HFFc6 (cell line): Measurements from ENCODE around the gene SIGLEC6. TPM values are rescaled to one million over a fixed set of nuclear protein-coding genes. Genes with fewer than 3 reads are reported as not detected.
"Not testable (repeated sequence)": the region's sequence is repeated elsewhere in the genome, so short reads cannot be mapped to it uniquely, and the experiment has no call there.

Experiments used
- DNase-seq: peaks from one replicate; pipeline ENCODE4 v3.0.0-alpha.2; 2018
- H3K27ac Mint-ChIP-seq: 2 replicates; pipeline ENCODE4 v1.8.0; 2020; ENCODE audit warnings: mild to moderate bottlenecking, mixed read lengths
- H3K27me3 Mint-ChIP-seq: 2 replicates; pipeline ENCODE4 v1.8.0; 2021; ENCODE audit warnings: mild to moderate bottlenecking, moderate library complexity, mixed read lengths; ENCODE audit not compliant: insufficient read depth
- H3K36me3 Mint-ChIP-seq: 2 replicates; pipeline ENCODE4 v1.8.0; 2021; ENCODE audit warnings: low read depth, mixed read lengths
- H3K4me1 Mint-ChIP-seq: 2 replicates; pipeline ENCODE4 v1.8.0; 2020; ENCODE audit warnings: low read depth, mixed read lengths
- H3K4me3 Mint-ChIP-seq: 2 replicates; pipeline ENCODE4 v1.8.0; 2020; ENCODE audit warnings: mild to moderate bottlenecking, moderate library complexity, mixed read lengths
- H3K9me3 Mint-ChIP-seq: 2 replicates; pipeline ENCODE4 v1.8.0; 2020; ENCODE audit warnings: mild to moderate bottlenecking, mixed read lengths
- CTCF ChIP-seq: fragments of 200-600 bp; sonication (generic); IDR thresholded peaks from 2 replicates; pipeline ENCODE4 v1.5.0; 2021; ENCODE audit warnings: antibody characterized with exemption, mild to moderate bottlenecking
- total RNA-seq, 6 experiments: library from RNA; stranded (reverse); fragmentation: NEBNext Ultra II Directional; extraction: Animal tissue kit (Norgen Biotek cat#: 25700); gene quantifications; 2 replicates in 1 of 6; 3 replicates in 5 of 6; pipeline ENCODE4 v1.2.3, GENCODE V29; 2021

SIGLEC6 gene
- total RNA-seq, 6 experiments from 2014 or later = not detected

DNA sequence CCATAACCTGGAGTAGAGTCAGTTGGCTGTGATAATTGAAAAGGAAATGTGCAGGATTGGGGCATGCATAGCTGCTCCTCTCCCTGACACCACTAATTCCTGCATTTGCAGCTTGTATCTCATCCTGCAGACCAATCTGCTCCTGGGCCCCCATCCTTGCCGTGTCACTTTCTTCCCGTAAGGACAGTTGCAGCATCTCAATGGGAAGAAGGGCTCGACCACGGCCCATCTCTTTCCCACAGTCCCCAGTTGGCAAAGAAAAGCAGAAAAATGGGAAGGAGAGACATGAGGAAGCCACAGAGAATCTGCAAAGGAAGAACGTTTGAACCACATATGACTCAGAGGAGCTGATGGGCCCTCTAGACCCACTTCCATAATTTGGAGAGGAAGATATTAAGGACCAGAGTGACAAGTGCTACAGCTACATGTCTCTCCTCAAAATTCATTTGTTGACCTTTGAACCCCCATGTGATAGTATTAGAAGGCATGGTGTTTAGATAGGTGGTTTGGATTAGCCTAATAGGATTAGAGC is 28.1 kb downstream of the SIGLEC6 start:
- no peak for TF ChIP-seq CTCF
- Mint-ChIP-seq H3K36me3 (no peaks in the 10 kb centered on the region), H3K4me3 (no peak overlapping the region), H3K4me1 (no peaks in the 10 kb centered on the region), H3K27me3 (peaks cover 3% of the 10 kb centered on the region), H3K9me3 (peaks cover 31% of the 10 kb centered on the region), H3K27ac (no peak overlapping the region)
- DNase-seq = no peak

- H3K9me3 Mint-ChIP-seq = peaks cover 24% of the 10 kb centered on the region
- no peaks in the 10 kb centered on the region for H3K36me3 Mint-ChIP-seq
- no peak for TF ChIP-seq CTCF
- no peak for DNase-seq
- peaks cover 3% of the 10 kb centered on the region for H3K27me3 Mint-ChIP-seq
- no peaks in the 10 kb centered on the region for H3K4me1 Mint-ChIP-seq
- no peak within 1 kb of the TSS for H3K27ac Mint-ChIP-seq
- no peak within 1 kb of the TSS for H3K4me3 Mint-ChIP-seq
Measured at GRCh38 chr19:51501594-51502263, 29.7 kb downstream of the SIGLEC6 start, which contains the start of gene SIGLEC12. TSS of gene SIGLEC12 (minus strand) at chr19:51501800. CDS start at chr19:51501733, 67 bp downstream.

DNA sequence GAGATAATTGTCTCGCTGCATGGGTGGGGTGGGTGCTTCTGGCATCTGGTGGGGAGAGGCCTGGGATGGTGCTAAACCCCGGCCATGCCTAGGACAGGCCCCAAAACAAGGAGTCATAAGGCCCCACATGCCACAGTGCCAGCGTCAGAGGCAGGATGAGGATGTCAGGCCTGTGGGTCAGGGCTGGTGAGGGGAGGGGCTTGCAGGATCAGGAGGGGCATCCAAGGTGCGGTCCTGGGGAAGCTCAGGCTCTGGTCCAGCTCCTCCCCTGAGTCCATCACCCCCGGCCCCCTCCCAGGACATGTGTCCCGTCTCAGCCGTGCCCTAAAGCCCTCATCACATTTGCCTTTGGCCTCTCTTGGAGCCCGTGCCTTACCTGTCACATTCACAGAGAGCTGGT is 30.5 kb downstream of the SIGLEC6 start:
- DNase-seq, H3K36me3 Mint-ChIP-seq, H3K27ac Mint-ChIP-seq, H3K27me3 Mint-ChIP-seq, H3K4me3 Mint-ChIP-seq, H3K4me1 Mint-ChIP-seq: not testable (repeated sequence)
- H3K9me3 Mint-ChIP-seq = peaks cover 28% of the 10 kb centered on the region

DNA sequence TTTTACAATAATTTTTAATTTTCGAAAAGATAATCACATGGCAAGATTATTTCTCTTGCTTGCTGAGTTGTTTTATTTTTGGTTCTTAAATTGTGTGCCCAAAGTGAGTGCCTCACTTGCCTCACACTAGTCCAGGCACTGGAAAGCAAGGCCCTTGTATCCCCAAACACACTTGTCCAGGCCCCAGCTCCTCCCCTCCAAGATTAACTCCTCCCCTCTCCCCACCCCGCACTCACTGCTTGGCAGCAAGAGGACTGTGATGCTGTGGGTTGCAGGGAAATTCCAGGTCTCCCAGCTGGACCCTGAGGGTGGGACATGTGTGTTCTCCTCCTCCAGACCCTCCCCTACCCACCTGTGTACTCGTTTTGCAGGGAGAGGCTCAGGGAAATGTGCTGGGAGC is 33.8 kb downstream of the SIGLEC6 start:
- H3K27me3 Mint-ChIP-seq = peaks cover 1% of the 10 kb centered on the region; the same call in 1 of the 2 replicates
- H3K36me3 Mint-ChIP-seq = peaks cover 5% of the 10 kb centered on the region; the same call in 1 of the 2 replicates
- no peak overlapping the region for H3K27ac Mint-ChIP-seq
- DNase-seq = no peak
- H3K9me3 Mint-ChIP-seq = peaks cover 47% of the 10 kb centered on the region
- H3K4me1 Mint-ChIP-seq = no peaks in the 10 kb centered on the region
- H3K4me3 Mint-ChIP-seq = no peak overlapping the region
- TF ChIP-seq CTCF = no peak

- H3K9me3 Mint-ChIP-seq = peaks cover 41% of the 10 kb centered on the region
- H3K4me3 Mint-ChIP-seq = no peak overlapping the region
- no peaks in the 10 kb centered on the region for H3K4me1 Mint-ChIP-seq
- TF ChIP-seq CTCF = no peak
- H3K27ac Mint-ChIP-seq = no peak overlapping the region
- DNase-seq = no peak
- H3K27me3 Mint-ChIP-seq = no peaks in the 10 kb centered on the region; the same call in 1 of the 2 replicates
- peaks cover 5% of the 10 kb centered on the region; the same call in 1 of the 2 replicates for H3K36me3 Mint-ChIP-seq
Measured at GRCh38 chr19:51493776-51494175, 37.7 kb downstream of the SIGLEC6 start.

GRCh38 chr19:51491586-51491985 is 39.9 kb downstream of the SIGLEC6 start:
- H3K9me3 Mint-ChIP-seq = peaks cover 39% of the 10 kb centered on the region
- no peak for TF ChIP-seq CTCF
- peaks cover 5% of the 10 kb centered on the region; the same call in 1 of the 2 replicates for H3K36me3 Mint-ChIP-seq
- no peak for DNase-seq
- no peak overlapping the region for H3K27ac Mint-ChIP-seq
- no peak overlapping the region for H3K4me3 Mint-ChIP-seq
- H3K4me1 Mint-ChIP-seq = no peaks in the 10 kb centered on the region
- H3K27me3 Mint-ChIP-seq = no peaks in the 10 kb centered on the region; the same call in 1 of the 2 replicates
